Muscle of back (tissue), 11 donors: ENCODE measurements around the gene ARMH3. TPM values are rescaled to one million over a fixed set of nuclear protein-coding genes. Genes with fewer than 3 reads are reported as not detected.
"Not testable (repeated sequence)": the region's sequence is repeated elsewhere in the genome, so short reads cannot be mapped to it uniquely, and the experiment has no call there.

Source experiments
- DNase-seq, 3 donors: peaks; one replicate each; pipeline versions ENCODE4 v3.0.0 to v3.0.0-alpha.2; 2013
- polyA plus RNA-seq, 10 donors: library from polyadenylated mRNA; unstranded; fragments of 120-200 nt; gene quantifications; one replicate each; pipeline ENCODE4 v1.2.1, GENCODE V29; 2013; ENCODE audit not compliant: insufficient read length in 10 of 10

Gene ARMH3
- polyA plus RNA-seq, 10 donors: 11.2 to 19.1 (median 13.3) TPM

DNA sequence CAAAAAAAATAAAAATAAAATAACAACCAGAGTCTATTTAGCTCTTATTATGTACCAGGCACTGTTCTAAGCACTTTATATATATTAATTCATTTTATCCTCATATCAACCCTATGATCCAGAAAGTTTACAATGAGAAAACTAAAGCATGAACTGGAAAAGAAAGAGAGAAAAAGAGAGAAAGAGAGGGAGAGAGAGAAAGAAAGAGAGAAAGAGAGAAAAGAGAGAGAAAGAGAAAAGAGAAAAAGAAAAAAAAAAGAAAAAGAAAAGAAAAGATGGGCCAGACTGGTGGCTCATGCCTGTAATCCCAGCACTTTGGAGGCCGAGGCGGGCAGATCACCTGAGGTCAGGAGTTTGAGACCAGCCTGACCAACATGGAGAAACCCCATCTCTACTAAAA, 9.9 kb downstream of the ARMH3 start:
- no peak for DNase-seq

DNA sequence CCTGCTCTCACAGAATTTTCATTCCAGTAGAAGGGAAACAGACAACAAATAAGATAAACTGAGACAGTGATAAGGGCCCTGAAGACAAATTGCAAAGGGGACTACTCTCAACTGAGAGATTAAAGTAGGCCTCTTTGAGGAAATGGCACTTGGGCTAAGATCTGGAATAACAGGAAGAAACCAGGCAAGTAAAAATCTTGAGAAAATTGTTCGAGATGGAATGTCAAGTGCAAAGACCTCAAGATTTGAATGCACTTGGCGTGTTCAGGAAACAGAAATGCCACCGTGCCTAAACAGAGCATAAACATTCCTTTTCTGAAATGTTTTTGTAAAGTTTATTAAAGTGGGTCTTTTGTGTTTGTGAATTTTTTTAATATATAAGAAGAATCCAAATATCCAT, 10.7 kb downstream of the ARMH3 start:
- no peak for DNase-seq

- peak in 2 of 3 donors; percentile 14 to 37 for DNase-seq
Measured at GRCh38 chr10:102040305-102041050, 15.5 kb downstream of the ARMH3 start.

DNA sequence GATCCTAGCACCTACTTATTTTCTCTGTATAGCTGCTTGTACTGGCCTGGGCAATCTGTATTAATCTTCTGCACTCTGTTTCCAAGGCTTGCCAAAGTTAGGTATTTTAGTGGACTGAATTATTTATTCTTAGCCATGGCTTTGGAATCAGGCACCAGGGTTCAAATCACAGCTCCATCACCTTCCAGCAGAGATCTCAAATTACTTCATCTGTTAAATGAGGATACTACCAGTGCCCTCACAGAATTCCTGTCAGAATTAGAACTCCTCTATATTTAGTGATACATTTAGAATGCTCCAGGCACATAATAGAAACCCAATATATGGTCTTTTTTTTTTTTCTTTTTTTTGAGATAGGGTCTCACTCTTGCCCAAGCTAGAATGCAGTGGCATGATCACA, 17.6 kb downstream of the ARMH3 start:
- no peak for DNase-seq

DNA sequence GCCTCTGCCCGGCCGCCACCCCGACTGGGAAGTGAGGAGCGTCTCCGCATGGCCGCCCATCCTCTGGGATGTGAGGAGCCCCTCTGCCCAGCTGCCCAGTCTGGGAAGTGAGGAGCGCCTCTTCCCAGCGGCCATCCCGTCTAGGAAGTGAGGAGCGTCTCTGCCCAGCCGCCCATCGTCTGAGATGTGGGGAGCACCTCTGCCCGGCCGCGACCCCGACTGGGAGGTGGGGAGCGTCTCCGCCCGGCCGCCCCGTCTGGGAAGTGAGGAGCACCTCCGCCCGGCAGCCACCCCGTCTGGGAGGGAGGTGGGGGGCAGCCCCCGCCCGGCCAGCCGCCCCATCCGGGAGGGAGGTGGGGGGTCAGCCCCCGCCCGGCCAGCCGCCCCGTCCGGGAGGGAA, 20.2 kb downstream of the ARMH3 start:
- not testable (repeated sequence) for DNase-seq

DNA sequence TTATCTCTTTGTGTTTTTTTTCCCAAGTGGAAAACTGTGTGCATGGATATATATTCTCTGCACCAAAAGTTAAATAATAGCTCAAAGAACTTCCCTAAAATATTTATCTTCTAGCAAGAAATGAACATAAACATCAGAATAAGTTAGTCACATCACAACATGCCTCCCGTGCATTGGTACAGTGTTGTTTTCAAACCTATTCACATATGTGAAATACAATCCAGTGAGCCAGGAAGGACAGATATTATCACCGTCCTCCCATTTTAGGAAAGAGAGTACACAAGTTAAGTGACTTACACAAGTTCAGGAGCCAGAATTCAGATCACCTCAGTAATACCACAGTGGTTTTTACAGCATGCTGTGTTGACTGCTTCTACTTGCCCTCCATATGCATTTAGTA, 22.2 kb downstream of the ARMH3 start:
- no peak for DNase-seq

DNA sequence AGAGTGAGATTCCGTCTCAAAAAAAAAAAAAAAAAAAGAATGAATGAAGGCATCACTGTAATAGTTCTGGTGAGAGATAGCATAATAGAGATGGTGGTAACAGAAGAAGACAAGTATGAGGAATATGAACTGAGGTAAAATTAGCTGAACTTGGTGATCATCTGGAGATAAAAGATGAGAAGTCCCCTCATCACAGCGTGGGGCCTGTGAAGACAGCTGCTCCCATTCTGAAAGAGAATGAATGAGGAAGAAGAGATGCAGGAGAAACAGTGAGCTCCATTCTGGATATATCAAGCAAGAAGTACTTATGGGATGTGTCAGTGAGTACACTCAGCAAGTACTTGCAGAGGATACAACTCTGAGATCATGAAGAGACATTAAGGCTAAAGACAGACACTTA, 28.7 kb downstream of the ARMH3 start:
- no peak for DNase-seq

GRCh38 chr10:102024799-102025198, 31.2 kb downstream of the ARMH3 start:
- peak in 1 of 3 donors; percentile 10 for DNase-seq

- DNase-seq: no peak
Measured at GRCh38 chr10:102020938-102021337, 35.0 kb downstream of the ARMH3 start.

DNA sequence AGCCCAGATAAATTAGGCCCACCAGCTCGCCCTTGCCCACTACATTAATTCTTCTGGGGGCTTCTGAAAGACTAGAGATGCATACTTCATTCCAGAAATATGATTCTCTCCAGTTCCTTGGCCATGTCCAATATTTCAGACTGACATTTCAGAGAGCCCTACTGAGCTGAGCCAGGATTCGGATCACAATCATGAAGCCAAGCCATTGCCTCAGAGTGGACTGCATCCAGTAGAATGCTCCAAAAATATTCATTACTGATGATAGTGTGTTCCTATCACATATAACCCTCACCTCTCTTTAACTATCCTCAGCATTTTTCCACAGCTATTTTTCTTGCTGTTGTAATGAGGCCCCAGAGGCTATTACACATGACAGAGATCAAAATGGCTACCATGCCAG, 38.7 kb downstream of the ARMH3 start:
- no peak for DNase-seq

DNA sequence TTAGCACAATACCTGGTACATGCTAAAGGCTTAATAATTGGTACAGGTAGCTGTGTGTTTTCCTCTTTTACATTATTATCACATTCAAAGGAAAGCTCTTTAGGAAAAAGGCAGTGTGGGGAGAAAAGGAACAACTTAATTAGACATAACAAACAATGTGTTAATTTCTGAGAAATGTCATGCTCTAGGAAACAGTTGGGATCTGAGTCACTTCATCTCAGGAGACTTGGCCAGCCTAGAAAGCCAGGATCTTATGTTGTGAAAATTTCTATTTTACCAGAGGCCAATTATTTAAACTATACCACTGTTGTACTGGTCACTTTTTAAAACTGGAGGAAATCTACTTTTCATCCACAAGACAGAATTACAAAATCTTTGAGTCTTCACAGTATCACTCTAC, 39.6 kb downstream of the ARMH3 start:
- DNase-seq: no peak

DNA sequence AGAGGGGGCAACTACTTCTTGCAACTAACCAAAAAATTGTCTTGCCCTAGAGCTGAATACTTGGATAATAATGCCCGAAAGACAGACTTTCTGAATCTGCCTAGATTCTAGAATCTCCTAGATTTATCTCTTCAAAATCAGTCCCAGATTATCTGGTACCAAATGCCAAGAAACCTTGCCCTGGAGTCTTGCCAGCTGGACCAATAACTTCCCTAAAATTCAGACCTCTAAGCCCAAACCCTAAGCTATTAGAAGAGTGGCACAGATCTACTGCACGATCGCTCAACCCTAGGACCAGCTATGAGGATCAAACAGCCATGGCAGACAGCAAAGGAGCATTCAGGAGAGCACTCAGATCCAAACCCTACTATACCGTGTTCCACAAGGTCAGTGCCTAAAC, 45.0 kb downstream of the ARMH3 start:
- DNase-seq: no peak

DNA sequence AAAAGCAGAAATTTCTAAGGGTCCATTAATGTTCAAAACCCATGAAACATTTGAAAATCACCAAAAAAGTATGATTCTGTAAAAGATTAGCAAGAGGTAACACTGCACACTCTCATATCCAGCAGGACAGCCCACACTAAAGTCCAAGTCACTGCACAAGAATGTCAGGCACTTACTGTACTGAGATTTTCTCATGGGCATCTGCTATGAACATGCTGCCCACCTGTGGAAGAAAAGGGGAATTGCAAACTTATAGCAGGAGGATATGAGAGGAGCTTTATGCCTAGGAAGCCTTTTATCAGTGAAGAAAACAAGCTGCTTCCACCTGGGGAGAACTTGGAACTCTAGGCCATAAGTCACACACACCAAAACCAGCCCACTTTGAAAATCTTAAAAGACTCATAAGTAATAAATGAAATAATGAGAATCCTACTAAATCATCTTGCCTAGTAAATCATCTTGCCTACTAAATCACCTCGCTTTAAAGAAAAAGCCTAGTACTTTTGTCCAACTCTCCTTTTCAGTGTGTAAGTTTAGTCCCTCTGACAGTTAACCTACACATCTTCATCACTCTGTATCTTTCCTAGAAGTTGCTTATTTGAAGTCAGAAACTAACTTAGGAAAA, 46.1 kb downstream of the ARMH3 start:
- DNase-seq: peak; percentile 73 to 85 (median 83)

DNA sequence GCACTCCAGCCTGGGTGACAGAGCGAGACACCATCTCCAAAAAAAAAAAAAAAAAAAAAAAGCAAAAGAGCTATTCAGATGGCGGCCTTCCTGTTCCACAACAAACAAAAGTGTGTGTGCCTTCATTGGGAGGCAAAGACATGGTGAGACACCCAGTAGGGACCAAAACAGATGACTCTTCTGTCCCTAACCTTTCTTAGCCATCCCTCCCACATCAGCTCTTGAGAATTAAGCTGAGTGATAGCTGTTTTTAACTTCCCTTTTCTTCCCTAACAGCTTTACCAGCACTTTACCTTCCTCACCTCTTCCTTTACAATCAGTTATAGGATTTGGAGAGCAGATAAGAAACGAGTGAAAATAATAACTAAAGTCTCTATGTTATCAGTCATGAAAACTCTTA, 48.2 kb downstream of the ARMH3 start:
- DNase-seq: no peak

DNA sequence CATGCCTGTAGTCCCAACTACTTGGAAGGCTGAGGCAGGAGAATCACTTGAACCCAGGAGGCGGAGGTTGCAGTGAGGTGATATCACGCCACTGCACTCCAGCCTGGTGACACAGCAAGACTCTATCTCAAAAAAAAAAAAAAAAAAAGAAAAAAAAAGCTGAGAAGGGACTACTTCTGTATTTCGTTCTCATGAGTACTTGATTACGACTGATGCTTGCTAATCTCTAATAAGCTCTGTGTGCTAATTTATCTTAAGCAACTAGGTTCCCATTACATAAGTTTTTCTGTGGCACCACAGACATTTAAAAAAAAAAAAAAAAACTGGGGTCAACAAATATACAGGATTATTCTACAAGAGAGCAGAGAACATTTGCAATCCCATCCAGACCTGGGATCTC, 48.9 kb downstream of the ARMH3 start:
- DNase-seq: not testable (repeated sequence)

- no peak for DNase-seq
Measured at GRCh38 chr10:102004376-102004775, 51.6 kb downstream of the ARMH3 start.

GRCh38 chr10:102003541-102003940, 52.4 kb downstream of the ARMH3 start:
- no peak for DNase-seq

DNA sequence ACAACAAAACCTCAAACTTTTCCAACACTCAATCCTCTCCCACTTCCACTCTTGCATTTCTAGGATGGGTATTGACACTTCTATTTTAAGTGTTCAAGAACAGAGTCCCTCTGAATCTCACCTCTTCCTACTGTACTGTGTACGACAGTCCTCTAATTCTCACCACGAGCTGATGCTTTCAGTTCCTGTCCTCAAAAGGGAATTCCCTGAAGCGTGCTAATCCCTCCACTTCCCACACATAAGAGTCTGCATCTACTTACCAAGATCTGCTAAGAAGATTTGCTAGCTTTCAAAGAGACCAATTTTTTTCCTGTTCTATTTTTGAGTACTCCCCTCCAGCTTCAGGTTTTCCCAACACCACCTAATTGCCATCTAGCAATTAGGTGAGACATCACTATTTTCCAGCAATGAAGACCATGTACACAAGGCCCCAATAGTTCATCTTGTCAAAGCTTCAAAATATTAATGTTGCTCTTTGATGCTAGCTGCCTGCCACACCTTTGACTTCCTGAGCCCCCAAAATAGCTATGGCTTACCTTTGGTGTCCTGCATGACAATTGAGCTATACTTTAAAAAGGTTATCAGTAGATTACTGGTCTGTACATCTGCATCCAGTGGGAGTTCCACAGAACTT, 54.4 kb downstream of the ARMH3 start:
- DNase-seq: no peak

DNA sequence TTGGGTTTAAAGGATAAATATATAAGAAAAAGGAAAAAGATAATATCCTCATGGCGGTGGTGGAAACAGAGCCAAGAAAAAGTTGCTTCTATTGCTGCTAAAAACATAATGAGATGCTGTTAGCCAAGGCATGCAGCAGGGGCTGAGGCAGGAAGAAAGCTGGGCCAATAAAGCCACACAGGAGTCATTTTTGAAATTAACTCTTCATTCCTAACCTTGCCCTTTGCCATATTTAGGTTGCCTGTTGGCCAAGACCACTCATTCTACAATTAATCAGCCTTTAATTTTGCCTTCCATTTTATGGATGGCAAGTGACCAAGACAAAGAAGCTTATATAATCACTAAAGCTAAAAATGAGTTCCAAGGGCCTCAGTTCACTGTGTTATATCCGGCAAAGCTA, 58.2 kb downstream of the ARMH3 start:
- DNase-seq: peak in 1 of 3 donors; percentile 47

GRCh38 chr10:101995451-101996063, 60.4 kb downstream of the ARMH3 start:
- no peak for DNase-seq

GRCh38 chr10:101993651-101994200, 62.2 kb downstream of the ARMH3 start:
- peak in 1 of 3 donors; percentile 67 for DNase-seq

GRCh38 chr10:101993221-101993620, 62.8 kb downstream of the ARMH3 start:
- DNase-seq: no peak
